Ovary (tissue), 3 donors: Measurements from ENCODE around the gene POLD1.

Experiments used
- EP300 ChIP-seq: sonication (generic); formaldehyde crosslinking; IDR thresholded peaks from one replicate; pipeline ENCODE4 v1.6.1; 2017; ENCODE audit warnings: antibody characterized with exemption
- POLR2A ChIP-seq: fragments of 450-650 bp; IDR thresholded peaks from one replicate; pipeline ENCODE4 v1.6.1; 2017; ENCODE audit warnings: antibody characterized with exemption, mild to moderate bottlenecking, moderate library complexity
- TF ChIP-seq, protein P1 (sequence below), 3 donors: fragments of 450-650 bp in 2 of 3; fragments of 200-600 bp in 1 of 3; IDR thresholded peaks; one replicate each; pipeline versions ENCODE4 v1.5.1 to v1.8.0; 2016 to 2022; ENCODE audit warnings: antibody characterized with exemption in 3 of 3, mild to moderate bottlenecking in 1 of 3
- donor health status: DM: no; HTN: no; CAD: no.

DNA sequence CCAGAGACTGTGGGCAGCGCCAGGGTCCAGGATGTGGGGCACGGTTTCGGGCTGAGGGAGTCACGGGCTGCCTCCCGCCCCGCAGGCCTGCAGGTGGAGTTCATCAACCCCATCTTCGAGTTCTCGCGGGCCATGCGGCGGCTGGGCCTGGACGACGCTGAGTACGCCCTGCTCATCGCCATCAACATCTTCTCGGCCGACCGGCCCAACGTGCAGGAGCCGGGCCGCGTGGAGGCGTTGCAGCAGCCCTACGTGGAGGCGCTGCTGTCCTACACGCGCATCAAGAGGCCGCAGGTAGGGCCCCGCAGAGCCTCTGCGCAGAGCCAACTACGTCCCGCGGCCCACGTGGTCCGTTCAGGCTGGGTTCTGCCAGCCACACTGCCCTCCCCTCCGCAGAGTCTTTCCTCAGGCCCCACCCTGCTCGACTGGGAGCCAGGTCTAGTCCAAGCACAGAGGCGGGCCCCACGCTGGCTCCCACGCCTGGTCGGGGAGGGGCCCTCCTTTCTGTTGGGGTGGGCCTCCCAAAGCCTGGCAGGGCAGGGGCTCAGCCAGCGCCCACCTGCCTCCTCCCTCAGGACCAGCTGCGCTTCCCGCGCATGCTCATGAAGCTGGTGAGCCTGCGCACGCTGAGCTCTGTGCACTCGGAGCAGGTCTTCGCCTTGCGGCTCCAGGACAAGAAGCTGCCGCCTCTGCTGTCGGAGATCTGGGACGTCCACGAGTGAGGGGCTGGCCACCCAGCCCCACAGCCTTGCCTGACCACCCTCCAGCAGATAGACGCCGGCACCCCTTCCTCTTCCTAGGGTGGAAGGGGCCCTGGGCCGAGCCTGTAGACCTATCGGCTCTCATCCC, 2.0 kb upstream of the POLD1 start:
- no peak for TF ChIP-seq POLR2A
- TF ChIP-seq, protein P1, sequence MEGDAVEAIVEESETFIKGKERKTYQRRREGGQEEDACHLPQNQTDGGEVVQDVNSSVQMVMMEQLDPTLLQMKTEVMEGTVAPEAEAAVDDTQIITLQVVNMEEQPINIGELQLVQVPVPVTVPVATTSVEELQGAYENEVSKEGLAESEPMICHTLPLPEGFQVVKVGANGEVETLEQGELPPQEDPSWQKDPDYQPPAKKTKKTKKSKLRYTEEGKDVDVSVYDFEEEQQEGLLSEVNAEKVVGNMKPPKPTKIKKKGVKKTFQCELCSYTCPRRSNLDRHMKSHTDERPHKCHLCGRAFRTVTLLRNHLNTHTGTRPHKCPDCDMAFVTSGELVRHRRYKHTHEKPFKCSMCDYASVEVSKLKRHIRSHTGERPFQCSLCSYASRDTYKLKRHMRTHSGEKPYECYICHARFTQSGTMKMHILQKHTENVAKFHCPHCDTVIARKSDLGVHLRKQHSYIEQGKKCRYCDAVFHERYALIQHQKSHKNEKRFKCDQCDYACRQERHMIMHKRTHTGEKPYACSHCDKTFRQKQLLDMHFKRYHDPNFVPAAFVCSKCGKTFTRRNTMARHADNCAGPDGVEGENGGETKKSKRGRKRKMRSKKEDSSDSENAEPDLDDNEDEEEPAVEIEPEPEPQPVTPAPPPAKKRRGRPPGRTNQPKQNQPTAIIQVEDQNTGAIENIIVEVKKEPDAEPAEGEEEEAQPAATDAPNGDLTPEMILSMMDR (IDR thresholded peaks at IDR 0.05), result no peak
- TF ChIP-seq EP300, result no peak
